ENCODE measurements around the gene LPP. TPM values are rescaled to one million over a fixed set of nuclear protein-coding genes. Genes with fewer than 3 reads are reported as not detected.

LPP gene
- total RNA-seq, 1 donor from 2014 or later: 93.9 TPM

DNA sequence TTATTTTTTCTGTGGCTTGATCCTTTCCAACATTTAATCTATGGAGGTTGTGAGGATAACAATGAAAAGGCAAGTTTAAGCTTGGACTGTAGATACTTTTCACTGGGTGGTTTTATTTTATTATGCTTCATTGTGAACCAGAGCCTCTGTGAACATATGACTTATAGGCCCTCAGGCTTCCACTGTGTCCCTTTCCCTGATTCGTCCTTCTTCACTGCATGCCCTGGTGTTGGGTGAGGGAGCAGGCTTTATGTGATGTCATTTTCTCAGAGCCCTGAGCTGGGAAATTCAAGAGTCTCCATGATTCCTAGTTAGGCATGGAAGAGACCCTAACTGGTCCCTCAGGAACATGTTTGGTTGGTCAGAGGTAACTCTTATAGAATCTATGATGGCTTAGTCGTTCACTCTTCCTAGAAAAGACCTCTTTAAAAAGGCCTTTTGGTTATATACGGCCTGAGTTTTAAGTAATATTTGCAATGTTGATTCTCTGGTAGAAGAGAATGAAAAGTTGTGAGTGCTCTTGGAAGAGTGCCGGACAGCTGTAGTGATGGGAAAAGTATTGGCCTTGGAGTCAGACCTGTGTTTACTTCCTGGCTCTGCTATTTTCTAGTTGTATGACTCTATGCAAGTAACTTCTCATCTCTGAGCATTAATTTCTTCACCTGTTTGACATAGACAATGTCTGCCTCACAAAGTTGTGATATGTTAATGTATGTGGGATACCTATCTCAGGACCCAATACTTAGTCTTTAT lies 168.4 kb downstream of the LPP start:
- no peak overlapping the region for H3K4me3 ChIP-seq (ENCODE audit: low read depth, low read length)
- no peak for DNase-seq (ENCODE audit: low read depth)
- TF ChIP-seq, protein P1, sequence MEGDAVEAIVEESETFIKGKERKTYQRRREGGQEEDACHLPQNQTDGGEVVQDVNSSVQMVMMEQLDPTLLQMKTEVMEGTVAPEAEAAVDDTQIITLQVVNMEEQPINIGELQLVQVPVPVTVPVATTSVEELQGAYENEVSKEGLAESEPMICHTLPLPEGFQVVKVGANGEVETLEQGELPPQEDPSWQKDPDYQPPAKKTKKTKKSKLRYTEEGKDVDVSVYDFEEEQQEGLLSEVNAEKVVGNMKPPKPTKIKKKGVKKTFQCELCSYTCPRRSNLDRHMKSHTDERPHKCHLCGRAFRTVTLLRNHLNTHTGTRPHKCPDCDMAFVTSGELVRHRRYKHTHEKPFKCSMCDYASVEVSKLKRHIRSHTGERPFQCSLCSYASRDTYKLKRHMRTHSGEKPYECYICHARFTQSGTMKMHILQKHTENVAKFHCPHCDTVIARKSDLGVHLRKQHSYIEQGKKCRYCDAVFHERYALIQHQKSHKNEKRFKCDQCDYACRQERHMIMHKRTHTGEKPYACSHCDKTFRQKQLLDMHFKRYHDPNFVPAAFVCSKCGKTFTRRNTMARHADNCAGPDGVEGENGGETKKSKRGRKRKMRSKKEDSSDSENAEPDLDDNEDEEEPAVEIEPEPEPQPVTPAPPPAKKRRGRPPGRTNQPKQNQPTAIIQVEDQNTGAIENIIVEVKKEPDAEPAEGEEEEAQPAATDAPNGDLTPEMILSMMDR (conservative IDR thresholded peaks at IDR 0.05; ENCODE audit: low read depth, low read length): no peak

DNA sequence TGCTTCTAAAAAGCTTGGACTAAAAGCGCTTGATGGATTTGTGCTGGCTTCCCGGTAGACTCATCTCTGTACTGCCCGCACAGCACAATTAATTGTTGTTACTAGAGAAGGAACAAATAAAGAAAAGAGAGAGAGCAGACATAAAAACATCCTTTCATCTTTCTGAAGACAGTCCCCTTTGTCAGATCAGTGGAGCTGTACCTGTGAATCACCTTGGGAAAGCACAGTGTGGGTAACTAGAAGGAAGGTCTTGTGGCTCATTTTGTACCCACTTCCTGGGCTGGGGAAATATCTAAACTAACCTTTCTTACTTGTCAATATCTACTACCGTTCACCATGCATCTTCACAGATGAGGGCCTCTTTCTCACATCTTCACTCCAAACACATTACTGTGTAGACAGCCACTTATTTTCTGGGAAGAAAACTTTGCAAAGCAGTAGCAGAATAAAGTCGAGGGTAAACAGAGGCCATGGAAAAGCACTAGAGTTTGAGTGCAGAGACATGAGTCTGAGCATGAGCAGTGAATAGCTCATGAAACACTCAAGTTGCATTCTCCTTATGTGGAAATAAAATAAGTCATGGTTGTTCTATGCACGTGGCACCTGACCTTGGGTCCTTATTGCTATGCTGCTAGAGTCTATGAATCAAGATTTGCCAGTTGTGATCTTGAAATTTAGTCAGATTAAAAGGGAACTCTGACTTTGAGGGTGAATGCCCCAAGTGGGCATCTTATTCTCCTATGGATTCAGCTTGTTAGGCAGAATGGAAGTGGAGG lies 169.3 kb downstream of the LPP start:
- no peak overlapping the region for H3K4me3 ChIP-seq (ENCODE audit: low read depth, low read length)
- DNase-seq (ENCODE audit: low read depth): no peak
- TF ChIP-seq, protein P1 (conservative IDR thresholded peaks at IDR 0.05; ENCODE audit: low read depth, low read length): no peak

DNA sequence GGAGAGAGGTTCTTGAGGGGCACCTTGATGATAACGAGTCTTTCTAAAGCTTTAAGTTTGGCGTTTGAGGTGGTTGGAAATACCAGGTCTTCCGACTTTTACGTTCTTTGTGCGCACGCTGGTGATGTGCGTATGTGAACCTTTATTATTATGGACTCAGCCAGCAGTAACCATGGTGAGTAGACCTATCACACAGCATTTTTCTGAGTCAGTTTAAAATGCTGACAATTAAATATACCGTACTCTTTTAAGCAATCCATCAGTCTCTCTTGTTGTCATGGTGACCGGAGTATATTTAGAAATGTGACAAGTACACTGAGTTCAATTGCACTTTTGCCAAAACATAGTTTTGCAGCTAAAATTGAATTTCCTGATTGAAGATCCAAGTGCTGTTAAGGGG lies 172.2 kb downstream of the LPP start:
- TF ChIP-seq, protein P1 (conservative IDR thresholded peaks at IDR 0.05; ENCODE audit: low read depth, low read length): no peak
- H3K4me3 ChIP-seq (ENCODE audit: low read depth, low read length): no peak overlapping the region
- DNase-seq (ENCODE audit: low read depth): no peak

DNA sequence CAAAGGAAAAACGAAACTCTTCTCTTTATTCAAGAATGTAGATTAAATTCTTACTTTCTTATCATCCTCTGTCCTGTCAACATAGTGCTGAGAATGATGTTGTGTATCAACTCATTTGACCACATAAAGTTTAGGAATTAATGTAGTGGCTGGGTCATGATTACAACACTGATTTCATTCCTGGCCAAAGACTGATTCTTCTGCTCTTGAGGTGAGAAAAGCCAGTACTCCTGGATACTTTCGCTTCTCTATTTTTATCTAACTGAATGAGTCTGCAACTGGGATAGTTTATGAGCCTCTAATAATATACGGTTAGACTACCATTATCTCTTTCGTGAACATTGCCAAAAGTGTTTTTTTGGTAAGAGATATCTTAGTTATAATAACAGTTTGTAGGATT lies 173.0 kb downstream of the LPP start:
- no peak for DNase-seq (ENCODE audit: low read depth)
- TF ChIP-seq, protein P1 (conservative IDR thresholded peaks at IDR 0.05; ENCODE audit: low read depth, low read length): no peak
- H3K4me3 ChIP-seq (ENCODE audit: low read depth, low read length): no peak overlapping the region

DNA sequence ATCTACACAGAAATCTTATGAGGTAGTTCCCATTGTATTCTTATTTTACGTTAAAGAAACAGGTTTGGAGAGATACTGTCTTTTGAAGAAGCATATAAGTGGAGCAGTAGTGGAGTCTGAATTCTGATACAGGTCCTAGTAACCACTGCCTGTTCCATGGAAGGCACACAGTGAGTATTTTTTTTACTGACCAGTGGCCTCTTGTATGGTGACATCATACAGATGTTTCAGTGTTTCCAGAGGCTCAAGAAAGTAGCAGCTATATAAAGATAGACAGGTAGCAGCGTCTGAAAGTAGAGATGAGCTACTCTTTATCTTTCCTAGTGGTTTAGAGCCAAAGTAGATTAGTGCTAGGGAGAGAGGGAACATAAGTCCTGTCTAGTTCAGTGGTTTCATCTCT lies 173.5 kb downstream of the LPP start:
- H3K4me3 ChIP-seq (ENCODE audit: low read depth, low read length): no peak overlapping the region
- no peak for DNase-seq (ENCODE audit: low read depth)
- TF ChIP-seq, protein P1 (conservative IDR thresholded peaks at IDR 0.05; ENCODE audit: low read depth, low read length): no peak

DNA sequence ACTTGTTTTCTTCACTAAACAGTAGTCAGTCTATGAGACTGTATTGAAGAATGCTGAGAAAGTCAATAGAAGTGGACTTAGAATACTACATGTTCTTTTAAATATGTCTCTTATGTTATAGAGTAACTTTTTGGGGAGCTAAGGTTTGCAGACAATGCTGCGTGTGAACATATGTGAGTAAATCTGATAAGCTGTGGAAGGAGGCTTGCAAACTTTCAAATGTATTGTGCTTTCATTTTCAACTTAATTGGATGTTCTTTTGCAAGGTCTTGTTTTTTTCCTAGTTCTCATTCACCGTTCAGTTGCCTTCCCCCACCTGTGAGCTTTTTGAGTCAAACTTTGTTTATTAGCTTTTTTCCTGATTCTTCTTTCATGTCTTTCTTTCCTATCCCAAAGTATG lies 176.2 kb downstream of the LPP start:
- H3K4me3 ChIP-seq (ENCODE audit: low read depth, low read length): no peak overlapping the region
- TF ChIP-seq, protein P1 (conservative IDR thresholded peaks at IDR 0.05; ENCODE audit: low read depth, low read length): no peak
- no peak for DNase-seq (ENCODE audit: low read depth)
